ENCODE data around the gene HS3ST4.
A peak's percentile ranks its signal among the peaks of the same experiment; 100 is the strongest.

Gene HS3ST4

DNA sequence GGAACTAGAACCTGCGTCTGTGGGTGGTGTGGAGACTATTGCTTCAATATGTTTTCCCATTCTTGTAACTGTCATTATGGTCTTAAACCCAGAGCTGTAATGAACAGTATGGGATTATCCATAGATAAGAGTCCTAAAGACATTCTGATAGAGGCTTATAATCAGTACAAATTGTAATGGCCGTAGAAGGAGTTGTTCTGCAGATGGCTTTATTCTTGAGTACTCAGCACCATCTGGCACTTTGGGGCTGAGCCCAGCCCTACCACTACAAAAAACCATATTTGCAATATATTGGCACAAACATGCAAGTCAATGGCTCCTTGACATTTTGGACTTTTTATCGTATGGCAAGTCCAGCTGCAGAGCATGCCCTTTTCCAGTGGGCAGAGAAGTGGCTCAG lies 150.0 kb downstream of the HS3ST4 start:
- Histone ChIP-seq H3K27me3 (ENCODE audit: insufficient read depth, insufficient read length) (no peaks in the 10 kb centered on the region), H3K9ac (ENCODE audit: insufficient read length, low read depth) (no peak overlapping the region), H3K9me3 (ENCODE audit: insufficient read depth, low read length) (no peaks in the 10 kb centered on the region), H3K4me3 (ENCODE audit: insufficient read length, low read depth) (no peak overlapping the region), H3K36me3 (ENCODE audit: insufficient read depth, insufficient read length, low read length) (no peaks in the 10 kb centered on the region), H3K4me1 (ENCODE audit: insufficient read depth, insufficient read length) (no peaks in the 10 kb centered on the region)
- DNase-seq (ENCODE audit: low read depth, low spot score) = no peak
- TF ChIP-seq YY1 (IDR thresholded peaks at IDR 0.05; ENCODE audit: insufficient read depth, insufficient read length) = no peak
- no peak for TF ChIP-seq ZNF274 (IDR thresholded peaks at IDR 0.05; ENCODE audit: low read depth, low read length)
- no peak for TF ChIP-seq SUZ12 (IDR thresholded peaks at IDR 0.05; ENCODE audit: extremely low read depth, insufficient read depth, insufficient read length)

DNA sequence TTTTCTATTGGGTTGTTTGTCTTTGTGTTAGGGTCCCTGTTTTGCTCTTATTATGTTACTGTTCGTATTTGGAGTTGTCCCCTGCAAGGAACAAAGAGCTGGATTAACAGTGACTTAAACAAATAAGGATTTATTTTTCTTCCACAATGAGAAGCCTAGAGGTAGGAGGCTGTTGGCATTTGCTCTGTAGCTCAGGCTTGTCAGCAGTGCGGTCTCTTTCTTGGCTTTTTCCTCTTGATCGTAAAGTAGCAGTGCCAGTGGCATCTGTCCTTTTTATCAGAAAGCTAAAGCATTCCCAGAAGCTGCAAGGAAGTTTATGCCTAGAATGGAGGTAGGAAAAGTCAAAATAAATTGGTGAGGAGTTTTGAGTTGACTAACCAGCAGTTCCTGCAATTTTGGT lies 154.1 kb downstream of the HS3ST4 start:
- TF ChIP-seq ZNF274 (IDR thresholded peaks at IDR 0.05; ENCODE audit: low read depth, low read length) (no peak), SUZ12 (IDR thresholded peaks at IDR 0.05; ENCODE audit: extremely low read depth, insufficient read depth, insufficient read length) (no peak), YY1 (IDR thresholded peaks at IDR 0.05; ENCODE audit: insufficient read depth, insufficient read length) (no peak)
- H3K36me3 ChIP-seq (ENCODE audit: insufficient read depth, insufficient read length, low read length) = no peaks in the 10 kb centered on the region
- H3K9me3 ChIP-seq (ENCODE audit: insufficient read depth, low read length) = no peaks in the 10 kb centered on the region
- H3K4me3 ChIP-seq (ENCODE audit: insufficient read length, low read depth) = no peak overlapping the region
- no peak overlapping the region for H3K9ac ChIP-seq (ENCODE audit: insufficient read length, low read depth)
- no peaks in the 10 kb centered on the region for H3K4me1 ChIP-seq (ENCODE audit: insufficient read depth, insufficient read length)
- H3K27me3 ChIP-seq (ENCODE audit: insufficient read depth, insufficient read length) = no peaks in the 10 kb centered on the region
- DNase-seq (ENCODE audit: low read depth, low spot score) = no peak

- Histone ChIP-seq H3K9ac (ENCODE audit: insufficient read length, low read depth) (no peak overlapping the region), H3K4me3 (ENCODE audit: insufficient read length, low read depth) (no peak overlapping the region), H3K36me3 (ENCODE audit: insufficient read depth, insufficient read length, low read length) (no peaks in the 10 kb centered on the region), H3K9me3 (ENCODE audit: insufficient read depth, low read length) (peaks cover 21% of the 10 kb centered on the region; the same call in 1 of the 2 replicates), H3K27me3 (ENCODE audit: insufficient read depth, insufficient read length) (no peaks in the 10 kb centered on the region), H3K4me1 (ENCODE audit: insufficient read depth, insufficient read length) (peaks cover 2% of the 10 kb centered on the region)
- no peak for DNase-seq (ENCODE audit: low read depth, low spot score)
- TF ChIP-seq YY1 (IDR thresholded peaks at IDR 0.05; ENCODE audit: insufficient read depth, insufficient read length) (no peak), SUZ12 (IDR thresholded peaks at IDR 0.05; ENCODE audit: extremely low read depth, insufficient read depth, insufficient read length) (no peak), ZNF274 (IDR thresholded peaks at IDR 0.05; ENCODE audit: low read depth, low read length) (no peak)
These were observed 162.4 kb downstream of the HS3ST4 start for GRCh38 chr16:25854141-25854540.

- peaks cover 21% of the 10 kb centered on the region; the same call in 1 of the 2 replicates for H3K9me3 ChIP-seq (ENCODE audit: insufficient read depth, low read length)
- peaks cover 2% of the 10 kb centered on the region for H3K4me1 ChIP-seq (ENCODE audit: insufficient read depth, insufficient read length)
- no peak overlapping the region for H3K9ac ChIP-seq (ENCODE audit: insufficient read length, low read depth)
- no peaks in the 10 kb centered on the region for H3K27me3 ChIP-seq (ENCODE audit: insufficient read depth, insufficient read length)
- TF ChIP-seq ZNF274 (IDR thresholded peaks at IDR 0.05; ENCODE audit: low read depth, low read length) (no peak), YY1 (IDR thresholded peaks at IDR 0.05; ENCODE audit: insufficient read depth, insufficient read length) (no peak), SUZ12 (IDR thresholded peaks at IDR 0.05; ENCODE audit: extremely low read depth, insufficient read depth, insufficient read length) (no peak)
- H3K36me3 ChIP-seq (ENCODE audit: insufficient read depth, insufficient read length, low read length) = no peaks in the 10 kb centered on the region
- no peak overlapping the region for H3K4me3 ChIP-seq (ENCODE audit: insufficient read length, low read depth)
- peak; percentile 68 for DNase-seq (ENCODE audit: low read depth, low spot score)
These were observed 163.3 kb downstream of the HS3ST4 start for GRCh38 chr16:25855063-25855462.

GRCh38 chr16:25855818-25856217 lies 164.1 kb downstream of the HS3ST4 start:
- H3K4me3 ChIP-seq (ENCODE audit: insufficient read length, low read depth) = no peak overlapping the region
- H3K9ac ChIP-seq (ENCODE audit: insufficient read length, low read depth) = no peak overlapping the region
- TF ChIP-seq SUZ12 (IDR thresholded peaks at IDR 0.05; ENCODE audit: extremely low read depth, insufficient read depth, insufficient read length) = no peak
- TF ChIP-seq ZNF274 (IDR thresholded peaks at IDR 0.05; ENCODE audit: low read depth, low read length) = no peak
- TF ChIP-seq YY1 (IDR thresholded peaks at IDR 0.05; ENCODE audit: insufficient read depth, insufficient read length) = no peak
- peaks cover 2% of the 10 kb centered on the region for H3K4me1 ChIP-seq (ENCODE audit: insufficient read depth, insufficient read length)
- peaks cover 21% of the 10 kb centered on the region; the same call in 1 of the 2 replicates for H3K9me3 ChIP-seq (ENCODE audit: insufficient read depth, low read length)
- no peaks in the 10 kb centered on the region for H3K27me3 ChIP-seq (ENCODE audit: insufficient read depth, insufficient read length)
- DNase-seq (ENCODE audit: low read depth, low spot score) = peak; percentile 68
- no peaks in the 10 kb centered on the region for H3K36me3 ChIP-seq (ENCODE audit: insufficient read depth, insufficient read length, low read length)

DNA sequence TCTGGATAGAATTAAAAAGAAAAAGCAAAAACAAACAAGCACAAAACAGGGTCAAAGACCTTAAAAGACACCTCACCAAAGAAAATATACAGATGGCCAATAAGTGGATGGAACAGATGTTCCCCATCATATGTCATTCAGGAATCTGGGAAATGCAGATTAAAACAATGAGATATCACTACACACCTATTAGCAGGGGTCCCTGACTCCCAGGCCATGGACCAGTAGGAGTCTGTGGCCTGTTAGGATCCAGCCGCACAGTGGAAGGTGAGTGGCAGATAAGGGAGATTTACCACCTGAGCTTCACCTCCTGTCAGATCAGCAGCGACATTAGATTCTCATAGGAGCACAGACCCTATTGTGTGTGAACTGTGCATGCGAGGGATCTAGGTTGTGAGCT lies 167.9 kb downstream of the HS3ST4 start:
- no peaks in the 10 kb centered on the region for H3K4me1 ChIP-seq (ENCODE audit: insufficient read depth, insufficient read length)
- TF ChIP-seq YY1 (IDR thresholded peaks at IDR 0.05; ENCODE audit: insufficient read depth, insufficient read length) (no peak), SUZ12 (IDR thresholded peaks at IDR 0.05; ENCODE audit: extremely low read depth, insufficient read depth, insufficient read length) (no peak), ZNF274 (IDR thresholded peaks at IDR 0.05; ENCODE audit: low read depth, low read length) (no peak)

GRCh38 chr16:25867041-25867440 lies 175.3 kb downstream of the HS3ST4 start:
- no peaks in the 10 kb centered on the region for H3K9me3 ChIP-seq (ENCODE audit: insufficient read depth, low read length)
- TF ChIP-seq SUZ12 (IDR thresholded peaks at IDR 0.05; ENCODE audit: extremely low read depth, insufficient read depth, insufficient read length) (no peak), YY1 (IDR thresholded peaks at IDR 0.05; ENCODE audit: insufficient read depth, insufficient read length) (no peak), ZNF274 (IDR thresholded peaks at IDR 0.05; ENCODE audit: low read depth, low read length) (no peak)

More for the DNA sequence above, 167.9 kb downstream of the HS3ST4 start:
- H3K27me3 ChIP-seq (ENCODE audit: insufficient read depth, insufficient read length) = no peaks in the 10 kb centered on the region
- no peak overlapping the region for H3K9ac ChIP-seq (ENCODE audit: insufficient read length, low read depth)
- H3K9me3 ChIP-seq (ENCODE audit: insufficient read depth, low read length) = peaks cover 12% of the 10 kb centered on the region; the same call in 1 of the 2 replicates
- no peaks in the 10 kb centered on the region for H3K36me3 ChIP-seq (ENCODE audit: insufficient read depth, insufficient read length, low read length)
- no peak for DNase-seq (ENCODE audit: low read depth, low spot score)
- no peak overlapping the region for H3K4me3 ChIP-seq (ENCODE audit: insufficient read length, low read depth)

More at GRCh38 chr16:25867041-25867440, 175.3 kb downstream of the HS3ST4 start:
- Histone ChIP-seq H3K4me1 (ENCODE audit: insufficient read depth, insufficient read length) (no peaks in the 10 kb centered on the region), H3K27me3 (ENCODE audit: insufficient read depth, insufficient read length) (no peaks in the 10 kb centered on the region), H3K36me3 (ENCODE audit: insufficient read depth, insufficient read length, low read length) (no peaks in the 10 kb centered on the region), H3K4me3 (ENCODE audit: insufficient read length, low read depth) (no peak overlapping the region), H3K9ac (ENCODE audit: insufficient read length, low read depth) (no peak overlapping the region)
- no peak for DNase-seq (ENCODE audit: low read depth, low spot score)

Measured in NT2/D1 (cell line).